Tibial nerve (tissue), 4 donors: Measurements from ENCODE around the gene OGFOD3. TPM values are rescaled to one million over a fixed set of nuclear protein-coding genes. Genes with fewer than 3 reads are reported as not detected.

Experiments
- DNase-seq, 2 donors: peaks; one replicate each; pipeline ENCODE4 v3.0.0-alpha.2; 2019; ENCODE audit warnings: low spot score in 2 of 2
- H3K27ac ChIP-seq, 4 donors: fragments of 200-600 bp; sonication (generic) in 3 of 4; one replicate each; pipeline ENCODE4 v1.5.1; 2017 to 2019; ENCODE audit warnings: mild to moderate bottlenecking in 1 of 4
- H3K27me3 ChIP-seq, 2 donors: fragments of 200-600 bp; sonication (generic) in 1 of 2; one replicate each; pipeline versions ENCODE4 v1.5.1 to v1.6.0; 2017 to 2019
- H3K36me3 ChIP-seq, 3 donors: fragments of 200-600 bp; sonication (generic); one replicate each; pipeline ENCODE4 v1.5.1; 2018 to 2019
- H3K4me1 ChIP-seq, 4 donors: fragments of 200-600 bp; sonication (generic) in 3 of 4; one replicate each; pipeline ENCODE4 v1.5.1; 2017 to 2019
- H3K4me3 ChIP-seq, 4 donors: fragments of 200-600 bp; sonication (generic) in 3 of 4; one replicate each; pipeline ENCODE4 v1.5.1; 2017 to 2019; ENCODE audit warnings: mild to moderate bottlenecking in 1 of 4, moderate library complexity in 1 of 4
- H3K9me3 ChIP-seq, 4 donors: fragments of 200-600 bp; sonication (generic) in 3 of 4; one replicate each; pipeline ENCODE4 v1.5.1; 2017 to 2019
- EP300 ChIP-seq, 2 donors: sonication (generic); formaldehyde crosslinking; IDR thresholded peaks; one replicate each; pipeline ENCODE4 v1.6.1; 2017; ENCODE audit warnings: antibody characterized with exemption in 2 of 2, mild to moderate bottlenecking in 1 of 2
- POLR2A ChIP-seq, 2 donors: fragments of 450-650 bp; IDR thresholded peaks; one replicate each; pipeline ENCODE4 v1.6.1; 2017; ENCODE audit warnings: antibody characterized with exemption in 2 of 2, mild to moderate bottlenecking in 2 of 2, moderate library complexity in 2 of 2
- WGBS, 2 donors: methylation state at CpG; one replicate each; pipeline ENCODE4 v1.1.5; 2018; 5-methylcytosine and 5-hydroxymethylcytosine counted together
- total RNA-seq, 4 donors: library from RNA; depleted of rRNA; stranded (reverse); fragments of >200 nt; gene quantifications; one replicate each; pipeline ENCODE4 v1.1.0, GENCODE V29; 2016
- TF ChIP-seq, protein P1 (sequence below), 5 experiments: fragments of 200-600 bp in 3 of 5; fragments of 450-650 bp in 2 of 5; sonication (generic) in 3 of 5; IDR thresholded peaks; one replicate each; pipeline ENCODE4 v1.5.1; 2016 to 2019; ENCODE audit warnings: antibody characterized with exemption in 5 of 5, mild to moderate bottlenecking in 3 of 5, moderate library complexity in 2 of 5

The OGFOD3 gene
- total RNA-seq, 4 donors from 2014 or later, result 23.7 to 51.6 (median 40.7) TPM

DNA sequence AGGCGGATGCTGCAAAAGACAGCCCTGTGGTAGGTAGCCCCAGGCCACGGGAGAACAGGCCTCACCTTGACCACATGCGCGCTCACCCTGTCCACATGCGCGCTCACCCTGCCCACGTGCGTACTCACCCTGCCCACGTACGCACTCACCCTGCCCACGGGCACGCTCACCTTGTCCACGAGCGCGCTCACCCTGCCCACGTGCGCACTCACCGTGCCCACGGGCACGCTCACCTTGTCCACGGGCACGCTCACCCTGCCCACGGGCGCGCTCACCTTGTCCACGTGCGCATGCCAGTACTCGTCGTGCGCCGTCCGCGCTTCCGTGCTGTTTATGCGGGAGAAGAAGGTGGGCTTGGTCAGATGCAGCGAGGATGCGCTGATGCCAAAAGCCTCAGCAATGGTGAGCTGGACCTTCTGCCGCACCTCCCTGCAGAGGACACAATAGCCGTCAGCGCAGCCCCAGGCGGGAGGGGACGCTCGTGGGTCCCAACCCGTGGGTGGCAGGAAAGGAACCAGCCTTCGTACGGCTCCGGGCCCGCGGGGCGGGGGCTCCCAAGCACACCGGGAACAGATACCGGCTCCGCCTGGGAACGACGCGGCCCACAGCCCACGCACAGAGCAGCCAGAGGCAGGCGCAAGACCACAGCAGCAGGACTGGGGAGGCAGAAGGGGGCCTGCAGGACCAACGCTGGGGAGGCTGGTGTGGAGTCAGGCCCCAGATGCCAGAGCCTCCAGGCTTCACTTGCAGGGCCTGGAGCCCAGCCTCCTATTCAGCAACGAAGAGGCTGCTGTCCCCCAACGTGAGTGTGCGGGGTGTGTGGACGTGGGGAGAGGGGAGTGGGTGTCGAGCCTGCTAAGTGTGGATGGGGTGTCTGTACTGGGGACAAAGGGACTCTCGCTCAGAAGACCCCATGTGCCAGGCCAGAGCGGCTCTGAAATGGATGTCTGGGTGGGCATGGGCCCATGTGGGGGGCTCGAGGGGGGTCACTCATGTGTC, 14.4 kb downstream of the OGFOD3 start:
- peaks cover 0 to 16% (median 3%) of the 10 kb centered on the region in 4 donors for H3K4me1 ChIP-seq
- H3K27me3 ChIP-seq, result no peaks in the 10 kb centered on the region
- DNase-seq, result no peak
- no peaks in the 10 kb centered on the region for H3K9me3 ChIP-seq
- H3K36me3 ChIP-seq, result peaks cover 0 to 87% (median 6%) of the 10 kb centered on the region in 3 donors
- H3K4me3 ChIP-seq, result no peak overlapping the region
- no peak overlapping the region for H3K27ac ChIP-seq
- TF ChIP-seq, protein P1, sequence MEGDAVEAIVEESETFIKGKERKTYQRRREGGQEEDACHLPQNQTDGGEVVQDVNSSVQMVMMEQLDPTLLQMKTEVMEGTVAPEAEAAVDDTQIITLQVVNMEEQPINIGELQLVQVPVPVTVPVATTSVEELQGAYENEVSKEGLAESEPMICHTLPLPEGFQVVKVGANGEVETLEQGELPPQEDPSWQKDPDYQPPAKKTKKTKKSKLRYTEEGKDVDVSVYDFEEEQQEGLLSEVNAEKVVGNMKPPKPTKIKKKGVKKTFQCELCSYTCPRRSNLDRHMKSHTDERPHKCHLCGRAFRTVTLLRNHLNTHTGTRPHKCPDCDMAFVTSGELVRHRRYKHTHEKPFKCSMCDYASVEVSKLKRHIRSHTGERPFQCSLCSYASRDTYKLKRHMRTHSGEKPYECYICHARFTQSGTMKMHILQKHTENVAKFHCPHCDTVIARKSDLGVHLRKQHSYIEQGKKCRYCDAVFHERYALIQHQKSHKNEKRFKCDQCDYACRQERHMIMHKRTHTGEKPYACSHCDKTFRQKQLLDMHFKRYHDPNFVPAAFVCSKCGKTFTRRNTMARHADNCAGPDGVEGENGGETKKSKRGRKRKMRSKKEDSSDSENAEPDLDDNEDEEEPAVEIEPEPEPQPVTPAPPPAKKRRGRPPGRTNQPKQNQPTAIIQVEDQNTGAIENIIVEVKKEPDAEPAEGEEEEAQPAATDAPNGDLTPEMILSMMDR (IDR thresholded peaks at IDR 0.05), result no peak
- TF ChIP-seq EP300 (IDR thresholded peaks at IDR 0.05) (no peak), POLR2A (IDR thresholded peaks at IDR 0.05) (no peak)
- WGBS, 2 donors, result 93 to 96% methylated on average over 61 to 67 of the region's 67 CpGs

DNA sequence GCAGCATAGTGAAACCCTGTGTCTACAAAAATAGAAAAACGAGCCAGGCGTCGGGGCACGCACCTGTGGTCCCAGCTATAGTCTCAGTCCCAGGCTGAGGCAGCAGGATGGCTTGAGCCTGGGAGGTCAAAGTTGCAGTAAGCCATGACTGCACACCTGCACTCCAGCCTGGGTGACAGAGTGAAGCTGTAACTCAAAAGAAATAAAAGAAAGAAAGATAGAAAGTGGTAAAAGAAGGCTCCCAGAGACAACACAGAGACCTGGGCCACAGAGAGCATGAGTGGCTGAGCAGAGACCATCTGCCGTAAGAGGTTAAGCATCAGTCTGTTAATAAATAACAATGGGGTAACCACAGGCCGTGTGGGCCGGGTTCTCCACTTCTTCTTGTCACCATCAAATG, 15.5 kb downstream of the OGFOD3 start:
- H3K27me3 ChIP-seq, result no peaks in the 10 kb centered on the region
- DNase-seq, result no peak
- peaks cover 0 to 25% (median 3%) of the 10 kb centered on the region in 4 donors for H3K4me1 ChIP-seq
- H3K9me3 ChIP-seq, result no peaks in the 10 kb centered on the region
- peaks cover 0 to 84% (median 3%) of the 10 kb centered on the region in 3 donors for H3K36me3 ChIP-seq
- 84 to 94% methylated on average over 7 of the region's 7 CpGs for WGBS, 2 donors
- H3K4me3 ChIP-seq, result no peak overlapping the region
- TF ChIP-seq EP300 (IDR thresholded peaks at IDR 0.05) (no peak), POLR2A (IDR thresholded peaks at IDR 0.05) (no peak)
- TF ChIP-seq, protein P1 (IDR thresholded peaks at IDR 0.05), result no peak
- H3K27ac ChIP-seq, result no peak overlapping the region

DNA sequence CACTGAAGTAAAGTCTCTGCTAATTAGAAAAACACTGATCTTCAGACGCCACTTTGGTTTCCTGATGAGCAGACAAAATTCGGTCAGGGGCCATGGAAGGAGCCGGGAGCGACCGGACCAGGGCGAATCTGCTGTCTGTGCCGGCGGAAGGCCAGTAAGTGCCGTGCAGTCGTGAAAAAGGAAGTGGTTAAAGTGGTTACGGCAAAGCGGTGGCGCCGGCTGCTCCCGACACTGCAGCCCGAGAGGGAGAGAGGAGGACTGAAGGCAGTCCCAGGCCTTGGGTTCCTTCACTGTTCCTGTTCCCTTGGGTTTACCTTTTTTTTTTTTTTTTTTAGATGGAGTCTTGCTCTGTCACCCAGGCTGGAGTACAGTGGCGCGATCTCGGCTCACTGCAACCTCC, 17.6 kb downstream of the OGFOD3 start:
- Histone ChIP-seq H3K27me3 (no peaks in the 10 kb centered on the region), H3K9me3 (no peaks in the 10 kb centered on the region), H3K4me1 (peaks cover 0 to 36% (median 3%) of the 10 kb centered on the region in 4 donors), H3K27ac (no peak overlapping the region), H3K4me3 (no peak overlapping the region), H3K36me3 (peaks cover 0 to 84% (median 3%) of the 10 kb centered on the region in 3 donors)
- 83 to 84% methylated on average over 19 of the region's 19 CpGs for WGBS, 2 donors
- TF ChIP-seq, protein P1 (IDR thresholded peaks at IDR 0.05), result no peak
- peak in 1 of 2 donors; percentile 7 for TF ChIP-seq EP300 (IDR thresholded peaks at IDR 0.05)
- no peak for DNase-seq

DNA sequence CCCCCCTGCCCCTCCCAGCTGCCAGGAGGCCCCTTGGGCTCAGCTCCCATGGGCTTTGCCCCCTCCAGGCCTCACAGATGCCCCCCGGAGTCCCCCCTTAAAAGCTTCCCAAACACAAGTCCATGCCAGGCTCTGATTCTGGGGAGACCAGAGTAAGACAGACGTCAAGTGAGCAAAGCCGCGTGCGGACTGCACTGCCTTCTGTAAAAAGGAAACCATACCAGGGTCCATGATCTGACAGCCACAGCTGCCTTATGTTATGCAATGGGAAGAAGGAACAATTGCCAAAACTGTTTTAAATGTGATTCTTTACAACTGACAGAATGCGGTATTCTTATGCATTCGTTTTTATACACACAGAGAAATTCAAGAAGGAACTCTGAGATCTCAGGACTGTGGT, 18.2 kb downstream of the OGFOD3 start:
- TF ChIP-seq EP300 (IDR thresholded peaks at IDR 0.05) (no peak), POLR2A (IDR thresholded peaks at IDR 0.05) (no peak)
- TF ChIP-seq, protein P1 (IDR thresholded peaks at IDR 0.05), result no peak
- no peak overlapping the region for H3K4me3 ChIP-seq
- 69 to 77% methylated on average over 7 of the region's 7 CpGs for WGBS, 2 donors
- peaks cover 0 to 82% (median 3%) of the 10 kb centered on the region in 3 donors for H3K36me3 ChIP-seq
- H3K27me3 ChIP-seq, result no peaks in the 10 kb centered on the region
- no peak for DNase-seq
- H3K4me1 ChIP-seq, result peaks cover 0 to 36% (median 3%) of the 10 kb centered on the region in 4 donors
- no peaks in the 10 kb centered on the region for H3K9me3 ChIP-seq
- H3K27ac ChIP-seq, result peak overlapping the region in 1 of 4 donors; percentile 20

DNA sequence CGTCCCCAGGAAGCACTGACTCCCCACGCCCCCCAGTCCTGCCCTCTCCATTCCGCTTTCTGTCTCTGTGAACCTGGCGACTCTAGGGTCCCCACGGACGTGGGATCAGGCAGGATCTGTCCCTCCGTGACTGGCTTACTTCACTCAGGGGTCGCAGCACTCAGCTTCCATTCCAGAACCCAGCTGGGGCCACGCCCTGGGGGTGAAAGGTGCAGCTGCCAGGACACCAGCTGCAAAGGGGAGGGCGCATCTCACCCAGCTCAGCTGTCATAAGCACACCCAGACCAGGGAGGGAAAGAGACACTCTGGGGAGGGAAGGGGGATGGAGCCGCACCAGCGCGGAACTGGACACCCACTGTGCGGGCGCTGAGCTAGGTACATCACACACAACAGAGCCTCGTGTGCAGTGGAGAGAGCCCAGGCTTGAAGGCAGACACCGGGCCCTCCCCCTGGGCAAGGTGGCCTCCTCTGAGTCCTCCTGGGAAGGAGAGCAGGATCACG, 18.7 kb downstream of the OGFOD3 start:
- DNase-seq, result no peak
- peaks cover 0 to 82% (median 3%) of the 10 kb centered on the region in 3 donors for H3K36me3 ChIP-seq
- H3K4me1 ChIP-seq, result peaks cover 0 to 36% (median 3%) of the 10 kb centered on the region in 4 donors
- WGBS, 2 donors, result 46 to 68% methylated on average over 4 to 18 of the region's 18 CpGs
- H3K27ac ChIP-seq, result peak overlapping the region in 1 of 4 donors; percentile 20
- no peak for TF ChIP-seq EP300 (IDR thresholded peaks at IDR 0.05)
- TF ChIP-seq POLR2A (IDR thresholded peaks at IDR 0.05), result no peak
- TF ChIP-seq, protein P1 (IDR thresholded peaks at IDR 0.05), result no peak
- H3K9me3 ChIP-seq, result no peaks in the 10 kb centered on the region
- H3K4me3 ChIP-seq, result no peak overlapping the region
- no peaks in the 10 kb centered on the region for H3K27me3 ChIP-seq
